Karpas-422 (cell line): ENCODE data around the gene USP14. TPM values are rescaled to one million over a fixed set of nuclear protein-coding genes. Genes with fewer than 3 reads are reported as not detected.

Experiments used
- DNase-seq: peaks from one replicate; pipeline ENCODE4 v3.0.0-alpha.2; 2015
- H2AFZ ChIP-seq: fragments of 200-600 bp; sonication (generic); 2 replicates; pipeline ENCODE4 v1.6.1; 2014; ENCODE audit warnings: antibody characterized with exemption, low read length, mixed read lengths
- H3K27ac ChIP-seq: fragments of 200-600 bp; sonication (generic); 2 replicates; pipeline ENCODE4 v1.5.1; 2014; ENCODE audit warnings: mild to moderate bottlenecking, low read length, moderate library complexity
- H3K27me3 ChIP-seq: fragments of 200-600 bp; sonication (generic); 2 replicates; pipeline ENCODE4 v1.6.1; 2014; ENCODE audit warnings: low read length, mixed read lengths
- H3K36me3 ChIP-seq: fragments of 200-600 bp; sonication (generic); 2 replicates; pipeline ENCODE4 v1.6.1; 2014; ENCODE audit warnings: low read length, mixed read lengths; ENCODE audit not compliant: insufficient read depth
- H3K4me1 ChIP-seq: fragments of 200-600 bp; sonication (generic); 2 replicates; pipeline ENCODE4 v1.6.1; 2014; ENCODE audit warnings: mild to moderate bottlenecking, low read length, mixed read lengths
- H3K4me2 ChIP-seq: fragments of 200-600 bp; sonication (generic); 2 replicates; pipeline ENCODE4 v1.6.1; 2014; ENCODE audit warnings: low read length, low read depth, mild to moderate bottlenecking; ENCODE audit not compliant: poor library complexity, severe bottlenecking
- H3K4me3 ChIP-seq: fragments of 200-600 bp; sonication (generic); 2 replicates; pipeline ENCODE4 v1.5.1; 2014; ENCODE audit warnings: mild to moderate bottlenecking, antibody characterized with exemption, low read length, mixed read lengths
- H3K79me2 ChIP-seq: fragments of 200-600 bp; sonication (generic); 2 replicates; pipeline ENCODE4 v1.6.1; 2014; ENCODE audit warnings: mild to moderate bottlenecking, low read length, mixed read lengths
- H3K9ac ChIP-seq: fragments of 200-600 bp; sonication (generic); 2 replicates; pipeline ENCODE4 v1.6.0; 2014; ENCODE audit warnings: low read length
- H3K9me2 ChIP-seq: fragments of 200-600 bp; sonication (generic), shearing (Covaris generic); replicated peaks from 2 replicates; pipeline ENCODE4 v1.6.0; 2014; ENCODE audit warnings: mild to moderate bottlenecking, low read length, moderate library complexity; ENCODE audit not compliant: insufficient read depth
- H3K9me3 ChIP-seq: fragments of 300-700, 200-600 bp; sonication (generic); 2 replicates; pipeline ENCODE4 v1.6.1; 2014; ENCODE audit warnings: low read length, mixed read lengths
- H4K20me1 ChIP-seq: fragments of 200-600 bp; sonication (generic); 2 replicates; pipeline ENCODE4 v1.6.1; 2014; ENCODE audit warnings: mild to moderate bottlenecking, antibody characterized with exemption, low read length, low read depth; ENCODE audit not compliant: insufficient read depth
- total RNA-seq: library from RNA; depleted of rRNA; stranded (reverse); fragments of >200 nt; shearing (Covaris generic); gene quantifications from 2 replicates; pipeline ENCODE4 v1.2.3, GENCODE V29; 2014; ENCODE audit warnings: low replicate concordance

USP14 gene
- total RNA-seq, 1 experiment from 2014 or later: 40.1 TPM

GRCh38 chr18:155688-156087 is 2.7 kb upstream of the USP14 start:
- Histone ChIP-seq H3K27me3 (no peaks in the 10 kb centered on the region), H3K36me3 (peaks cover 5% of the 10 kb centered on the region; the same call in 1 of the 2 replicates), H3K4me1 (peaks cover 17% of the 10 kb centered on the region), H3K79me2 (peaks cover 24% of the 10 kb centered on the region), H3K9me3 (no peaks in the 10 kb centered on the region), H3K9me2 (no peaks in the 10 kb centered on the region; the same call in 1 of the 2 replicates), H3K4me3 (no peak overlapping the region), H4K20me1 (peaks cover 6% of the 10 kb centered on the region; the same call in 1 of the 2 replicates), H3K9ac (no peak overlapping the region), H2AFZ (no peak overlapping the region), H3K27ac (no peak overlapping the region), H3K4me2 (no peak overlapping the region)
- DNase-seq: no peak

- H3K36me3 ChIP-seq: peaks cover 11% of the 10 kb centered on the region; the same call in 1 of the 2 replicates
- H3K4me2 ChIP-seq: no peak overlapping the region
- no peak overlapping the region for H3K27ac ChIP-seq
- no peak overlapping the region for H2AFZ ChIP-seq
- H3K27me3 ChIP-seq: no peaks in the 10 kb centered on the region
- peaks cover 17% of the 10 kb centered on the region for H3K4me1 ChIP-seq
- H3K4me3 ChIP-seq: no peak overlapping the region
- no peak for DNase-seq
- H3K9me3 ChIP-seq: no peaks in the 10 kb centered on the region
- no peaks in the 10 kb centered on the region; the same call in 1 of the 2 replicates for H3K9me2 ChIP-seq
- peaks cover 12% of the 10 kb centered on the region; the same call in 1 of the 2 replicates for H4K20me1 ChIP-seq
- H3K9ac ChIP-seq: no peak overlapping the region
- peaks cover 33% of the 10 kb centered on the region for H3K79me2 ChIP-seq
These were observed 1.7 kb upstream of the USP14 start for GRCh38 chr18:156514-157230.

GRCh38 chr18:159037-159652 is 788 bp downstream of the USP14 start:
- Histone ChIP-seq H3K4me2 (peak overlapping the region; percentile 95), H3K27me3 (no peaks in the 10 kb centered on the region), H4K20me1 (peaks cover 20% of the 10 kb centered on the region; the same call in 1 of the 2 replicates), H2AFZ (no peak overlapping the region), H3K4me3 (peak overlapping the region; percentile 95), H3K36me3 (peaks cover 30% of the 10 kb centered on the region), H3K79me2 (peaks cover 58% of the 10 kb centered on the region), H3K9ac (peak overlapping the region; percentile 96), H3K9me2 (no peaks in the 10 kb centered on the region; the same call in 1 of the 2 replicates), H3K4me1 (peaks cover 17% of the 10 kb centered on the region), H3K27ac (peak overlapping the region; percentile 39; the same call in 1 of the 2 replicates), H3K9me3 (no peaks in the 10 kb centered on the region)
- peak; percentile 52 for DNase-seq

GRCh38 chr18:159933-160332 is 1.6 kb downstream of the USP14 start:
- H3K9me3 ChIP-seq: no peaks in the 10 kb centered on the region
- H3K27ac ChIP-seq: no peak overlapping the region
- H4K20me1 ChIP-seq: peaks cover 20% of the 10 kb centered on the region; the same call in 1 of the 2 replicates
- H3K4me3 ChIP-seq: peak overlapping the region; percentile 95
- peaks cover 37% of the 10 kb centered on the region for H3K36me3 ChIP-seq
- H3K9me2 ChIP-seq: no peaks in the 10 kb centered on the region; the same call in 1 of the 2 replicates
- H3K79me2 ChIP-seq: peaks cover 66% of the 10 kb centered on the region
- H3K4me1 ChIP-seq: peaks cover 17% of the 10 kb centered on the region
- H3K9ac ChIP-seq: peak overlapping the region; percentile 96
- H2AFZ ChIP-seq: no peak overlapping the region
- peak overlapping the region; percentile 95 for H3K4me2 ChIP-seq
- H3K27me3 ChIP-seq: no peaks in the 10 kb centered on the region
- DNase-seq: no peak

GRCh38 chr18:160831-161570 is 2.6 kb downstream of the USP14 start:
- Histone ChIP-seq H3K27ac (no peak overlapping the region), H3K9me2 (no peaks in the 10 kb centered on the region; the same call in 1 of the 2 replicates), H3K79me2 (peaks cover 76% of the 10 kb centered on the region), H3K4me2 (no peak overlapping the region), H3K4me1 (peaks cover 17% of the 10 kb centered on the region), H2AFZ (no peak overlapping the region), H3K9me3 (no peaks in the 10 kb centered on the region), H3K27me3 (no peaks in the 10 kb centered on the region), H3K4me3 (no peak overlapping the region), H4K20me1 (peaks cover 20% of the 10 kb centered on the region; the same call in 1 of the 2 replicates), H3K9ac (no peak overlapping the region), H3K36me3 (peaks cover 46% of the 10 kb centered on the region)
- no peak for DNase-seq

- Histone ChIP-seq H3K4me2 (no peak overlapping the region), H3K9me2 (no peaks in the 10 kb centered on the region), H3K4me1 (no peaks in the 10 kb centered on the region), H3K9ac (no peak overlapping the region), H3K4me3 (no peak overlapping the region), H3K27ac (no peak overlapping the region), H3K79me2 (peaks cover 71% of the 10 kb centered on the region), H3K36me3 (peaks cover 36% of the 10 kb centered on the region), H3K27me3 (no peaks in the 10 kb centered on the region), H2AFZ (no peak overlapping the region), H4K20me1 (no peaks in the 10 kb centered on the region), H3K9me3 (no peaks in the 10 kb centered on the region)
- no peak for DNase-seq
These were observed 14.0 kb downstream of the USP14 start for GRCh38 chr18:172361-172760.

- H3K27me3 ChIP-seq: no peaks in the 10 kb centered on the region
- no peak for DNase-seq
- H3K36me3 ChIP-seq: peaks cover 60% of the 10 kb centered on the region; the same call in 1 of the 2 replicates
- no peaks in the 10 kb centered on the region for H3K9me3 ChIP-seq
- H3K9me2 ChIP-seq: no peaks in the 10 kb centered on the region
- H3K4me3 ChIP-seq: no peak overlapping the region
- H3K79me2 ChIP-seq: peaks cover 99% of the 10 kb centered on the region
- H2AFZ ChIP-seq: no peak overlapping the region
- H3K9ac ChIP-seq: no peak overlapping the region
- no peak overlapping the region for H3K27ac ChIP-seq
- H4K20me1 ChIP-seq: no peaks in the 10 kb centered on the region
- no peak overlapping the region for H3K4me2 ChIP-seq
- no peaks in the 10 kb centered on the region for H3K4me1 ChIP-seq
These were observed 21.1 kb downstream of the USP14 start for GRCh38 chr18:179499-179898.

GRCh38 chr18:181711-182110 is 23.4 kb downstream of the USP14 start:
- Histone ChIP-seq H3K9me2 (no peaks in the 10 kb centered on the region), H3K9me3 (no peaks in the 10 kb centered on the region), H3K27me3 (no peaks in the 10 kb centered on the region), H3K4me1 (no peaks in the 10 kb centered on the region), H3K4me3 (no peak overlapping the region), H3K36me3 (peaks cover 55% of the 10 kb centered on the region; the same call in 1 of the 2 replicates), H4K20me1 (no peaks in the 10 kb centered on the region), H3K79me2 (peaks cover 97% of the 10 kb centered on the region), H3K9ac (no peak overlapping the region), H3K27ac (no peak overlapping the region), H3K4me2 (no peak overlapping the region), H2AFZ (no peak overlapping the region)
- DNase-seq: no peak
